GM19025 (cell line): ENCODE results near the gene COMMD10.

ENCODE experiments used
- ATAC-seq: cut with Tn5 transposase; IDR thresholded peaks from one replicate; pipeline ENCODE4 v1.9.1; 2021; ENCODE audit warnings: mild to moderate bottlenecking, low read depth, moderate library complexity; ENCODE audit not compliant: unreplicated experiment

Gene COMMD10

GRCh38 chr5:116178925-116179324 is 94.1 kb downstream of the COMMD10 start:
- ATAC-seq, result no peak

- ATAC-seq, result no peak
Observed at GRCh38 chr5:116209166-116209565, 124.3 kb downstream of the COMMD10 start.

- no peak for ATAC-seq
Observed at GRCh38 chr5:116212225-116212624, 127.4 kb downstream of the COMMD10 start.

- ATAC-seq, result no peak
Observed at GRCh38 chr5:116216246-116216645, 131.4 kb downstream of the COMMD10 start.

DNA sequence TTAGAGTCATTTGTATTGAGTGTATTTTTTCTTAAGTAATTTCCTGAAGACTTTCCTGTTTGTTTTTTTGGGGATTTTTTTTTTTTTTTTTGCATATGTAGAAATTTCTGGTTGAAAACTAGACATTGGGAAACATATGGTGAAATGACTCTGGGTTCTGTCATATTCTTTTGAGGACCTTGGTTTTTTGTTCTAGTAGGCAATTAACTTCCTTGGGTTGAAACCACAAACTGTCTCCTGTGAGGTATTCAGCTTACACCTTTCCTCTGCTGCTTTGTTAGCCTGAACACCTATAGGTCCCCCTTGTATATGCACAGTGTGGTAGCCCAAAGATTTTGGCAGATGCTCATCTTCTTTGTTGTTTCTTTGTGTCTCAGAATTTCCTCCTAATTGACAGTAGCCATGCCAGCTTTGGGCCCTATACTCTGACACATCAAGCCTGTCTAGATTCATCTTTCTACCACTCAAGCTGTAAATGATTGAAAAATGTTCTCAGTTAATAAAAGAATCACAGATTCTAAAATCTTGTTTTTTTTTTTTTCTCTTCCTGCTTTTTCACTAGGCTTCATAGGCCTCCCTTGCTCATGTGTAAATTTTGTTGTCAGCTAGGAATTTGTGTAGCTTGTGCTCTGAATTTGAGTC is 140.6 kb downstream of the COMMD10 start:
- no peak for ATAC-seq

- ATAC-seq, result no peak
Observed at GRCh38 chr5:116229131-116229689, 144.4 kb downstream of the COMMD10 start.

GRCh38 chr5:116231288-116231687 is 146.5 kb downstream of the COMMD10 start:
- no peak for ATAC-seq

- no peak for ATAC-seq
Observed at GRCh38 chr5:116234681-116235080, 149.9 kb downstream of the COMMD10 start.

DNA sequence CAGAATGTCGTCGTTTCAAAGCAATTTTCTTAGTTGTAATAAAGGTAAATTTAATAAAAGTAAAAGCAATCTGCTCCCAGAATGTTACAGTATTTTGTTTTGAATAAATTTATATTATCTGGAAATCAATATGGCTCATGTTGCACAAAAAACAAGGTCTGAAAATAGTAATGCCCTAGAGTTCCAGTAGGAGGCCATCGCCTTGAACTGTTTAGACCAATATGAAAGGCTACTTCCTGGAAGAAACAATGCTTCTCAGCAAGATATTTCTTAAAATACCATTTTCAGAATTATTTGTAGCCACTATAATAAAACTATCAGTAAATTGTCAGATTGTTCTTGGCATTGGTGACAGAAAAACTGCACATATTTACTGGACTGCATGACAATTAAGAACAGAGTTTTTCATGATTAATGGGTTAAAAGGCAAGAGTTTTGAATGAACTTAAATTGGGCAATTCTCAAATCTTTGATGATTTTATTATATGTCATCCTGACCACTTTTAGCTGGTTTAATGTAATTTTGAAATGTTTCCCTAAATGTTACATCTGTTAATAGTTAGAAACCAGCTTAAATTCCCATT is 153.2 kb downstream of the COMMD10 start:
- no peak for ATAC-seq

- no peak for ATAC-seq
Observed at GRCh38 chr5:116242343-116242742, 157.5 kb downstream of the COMMD10 start.

DNA sequence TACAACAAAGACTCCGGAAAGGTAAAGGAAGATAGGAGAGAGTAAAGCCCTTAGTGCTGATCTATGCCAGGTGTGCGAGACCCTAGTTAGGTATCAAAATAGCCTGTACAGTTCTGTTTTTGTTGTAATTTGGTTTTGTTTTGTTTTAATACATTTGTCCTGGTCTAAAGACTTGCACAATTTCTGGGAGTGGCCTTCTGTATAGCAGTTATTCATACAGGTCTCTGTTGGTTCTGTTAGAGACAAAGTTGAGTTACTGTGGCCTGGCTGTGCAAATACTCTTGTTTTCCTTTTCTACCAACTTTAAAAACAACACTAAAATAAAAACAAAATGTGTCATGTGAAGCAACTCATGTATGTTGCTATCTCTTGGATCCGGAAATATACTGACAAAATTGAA is 163.6 kb downstream of the COMMD10 start:
- no peak for ATAC-seq

DNA sequence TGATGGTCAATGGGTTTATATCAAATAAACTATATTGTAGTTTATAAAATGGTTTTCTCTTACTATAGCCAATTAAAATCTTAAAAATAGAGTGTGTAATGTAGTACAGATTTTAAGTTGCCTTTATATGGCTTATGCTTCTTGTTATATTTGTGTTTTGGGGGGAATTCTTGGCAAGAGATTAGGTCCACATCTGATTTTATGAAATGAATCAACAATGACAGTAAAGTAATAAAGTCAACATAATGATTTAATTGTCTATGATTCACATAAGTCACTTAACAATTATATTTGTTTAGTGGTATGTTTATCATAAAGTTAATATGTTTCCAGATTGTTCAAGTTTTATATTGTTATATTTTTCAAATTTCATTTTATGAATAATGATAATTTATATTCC is 164.8 kb downstream of the COMMD10 start:
- no peak for ATAC-seq

DNA sequence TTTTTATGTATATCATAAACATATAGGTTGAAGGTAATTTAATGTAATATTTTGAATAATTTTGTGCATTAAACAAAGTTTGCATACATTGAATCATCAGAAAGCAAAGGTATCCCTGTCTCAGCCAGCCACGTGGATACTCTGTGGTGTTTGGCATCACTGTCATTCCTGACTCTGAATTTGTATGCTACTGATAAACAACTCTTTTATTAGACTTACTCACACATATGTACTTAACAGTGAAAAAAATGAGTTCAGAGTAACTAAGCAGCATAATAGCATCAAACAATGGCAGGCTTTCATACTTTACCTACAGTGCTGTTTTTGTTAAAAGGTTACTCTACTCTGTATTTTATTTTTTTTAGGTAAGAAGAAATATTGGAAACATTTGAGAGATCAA is 171.9 kb downstream of the COMMD10 start:
- no peak for ATAC-seq

GRCh38 chr5:116265471-116265870 is 180.6 kb downstream of the COMMD10 start:
- ATAC-seq, result no peak

DNA sequence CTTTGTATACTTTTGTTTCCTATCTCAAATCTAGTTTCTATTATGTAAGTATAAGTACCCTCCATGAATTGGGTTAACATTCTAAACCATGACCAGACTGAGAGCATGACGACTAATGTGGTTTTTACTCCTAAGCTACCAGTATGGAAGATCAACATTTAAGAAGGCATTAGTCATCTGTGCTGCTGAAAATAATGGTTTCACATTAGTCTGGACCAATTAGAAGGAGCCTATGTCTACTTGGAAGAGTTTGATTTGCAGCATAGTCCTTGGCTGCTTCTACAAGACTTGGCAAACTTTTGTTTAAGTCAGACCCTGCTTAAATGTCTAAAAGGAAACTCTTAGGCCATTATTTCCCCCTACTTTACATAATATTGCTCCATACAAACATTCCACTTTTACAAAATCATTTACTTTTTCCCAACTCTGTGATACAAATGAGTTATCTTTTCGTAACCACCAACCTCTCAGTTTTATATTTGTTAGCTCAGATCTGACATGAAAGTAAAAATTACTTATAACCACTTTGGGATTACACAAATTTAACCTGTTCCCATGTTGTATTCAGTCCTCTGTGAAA is 186.7 kb downstream of the COMMD10 start:
- ATAC-seq, result no peak

DNA sequence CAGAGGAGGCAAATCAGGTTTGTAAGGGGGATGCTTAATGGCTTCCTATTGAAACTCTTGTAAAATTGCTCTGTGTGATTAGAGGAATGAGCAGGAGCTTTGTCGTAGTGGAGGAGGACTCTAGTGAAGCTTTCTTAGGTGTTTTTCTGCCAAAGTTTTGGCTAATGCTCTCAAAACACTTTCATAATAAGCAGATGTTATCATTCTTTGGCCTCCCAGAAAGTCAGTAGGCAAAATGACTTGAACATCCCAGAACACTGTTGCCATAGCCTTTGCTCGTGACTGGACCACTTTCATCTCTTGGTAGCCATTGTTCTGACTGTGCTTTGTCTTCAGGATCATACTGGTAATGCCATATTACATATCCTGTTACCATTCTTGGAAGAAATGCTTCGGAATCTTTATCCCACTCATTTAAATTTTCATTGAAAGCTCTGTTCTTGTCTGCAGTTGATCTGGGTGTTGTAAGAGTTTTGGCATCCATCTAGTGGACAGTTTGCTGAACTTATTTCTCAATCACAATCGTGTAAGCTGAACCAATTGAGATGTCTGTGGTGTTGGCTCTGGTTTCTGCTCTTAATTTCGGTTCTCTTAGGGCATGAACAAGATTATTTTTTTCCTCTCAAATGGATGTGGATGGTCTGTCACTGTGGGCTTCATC is 187.6 kb downstream of the COMMD10 start:
- ATAC-seq, result no peak

DNA sequence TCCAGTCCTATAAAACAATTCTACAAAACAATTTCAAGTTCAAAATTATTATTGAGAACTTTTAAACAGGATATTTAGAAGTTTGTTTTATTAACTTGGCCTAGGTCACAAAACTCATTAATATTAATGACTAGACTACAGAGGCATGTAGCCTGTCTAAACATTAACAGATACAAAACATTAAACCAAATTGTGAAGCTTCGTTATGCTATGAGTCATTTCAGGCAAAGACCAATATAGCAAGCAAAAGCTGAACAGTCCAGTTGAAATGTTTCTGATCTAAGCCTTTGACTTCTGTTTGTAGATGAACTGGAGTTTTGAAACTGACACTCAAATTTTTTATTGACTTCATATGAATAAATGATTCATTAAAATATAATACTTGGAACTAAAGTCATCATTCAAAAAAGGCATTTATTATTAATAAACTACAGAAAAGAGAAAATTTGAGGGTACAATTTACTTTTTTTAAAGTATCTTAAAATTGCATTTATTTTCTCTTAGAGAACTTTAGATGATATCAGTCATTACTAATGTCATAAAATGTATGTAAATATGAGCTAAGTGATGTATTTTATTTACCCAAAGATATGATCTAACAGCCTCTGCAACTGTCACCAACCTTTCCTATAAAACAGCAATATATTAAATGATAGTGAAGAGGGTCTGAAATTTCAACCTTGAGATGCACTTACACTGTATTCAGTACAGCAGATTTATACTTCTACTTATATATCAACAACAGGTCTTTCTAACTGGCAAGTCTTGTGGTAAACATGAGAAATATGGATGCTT is 188.8 kb downstream of the COMMD10 start:
- ATAC-seq, result peak; percentile 96

DNA sequence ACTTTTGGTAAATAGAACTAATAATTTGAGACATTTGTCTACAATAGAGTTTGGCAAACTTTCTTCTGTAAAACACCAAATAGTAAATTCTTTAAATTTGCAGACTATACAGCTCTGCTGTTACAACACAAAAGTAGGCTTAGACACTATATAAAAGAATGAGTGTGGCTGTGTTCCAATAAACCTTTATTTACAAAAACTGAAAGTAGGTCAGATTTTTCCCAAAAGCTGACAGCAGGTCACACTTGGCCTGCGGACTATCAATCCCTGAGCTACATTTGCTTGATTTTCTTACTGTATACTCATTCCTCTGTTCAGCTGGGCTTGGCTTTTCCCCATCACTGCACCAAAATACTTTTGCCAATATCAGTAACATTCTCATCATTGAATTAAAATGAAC is 189.4 kb downstream of the COMMD10 start:
- no peak for ATAC-seq

GRCh38 chr5:116275282-116275681 is 190.5 kb downstream of the COMMD10 start:
- ATAC-seq, result no peak

DNA sequence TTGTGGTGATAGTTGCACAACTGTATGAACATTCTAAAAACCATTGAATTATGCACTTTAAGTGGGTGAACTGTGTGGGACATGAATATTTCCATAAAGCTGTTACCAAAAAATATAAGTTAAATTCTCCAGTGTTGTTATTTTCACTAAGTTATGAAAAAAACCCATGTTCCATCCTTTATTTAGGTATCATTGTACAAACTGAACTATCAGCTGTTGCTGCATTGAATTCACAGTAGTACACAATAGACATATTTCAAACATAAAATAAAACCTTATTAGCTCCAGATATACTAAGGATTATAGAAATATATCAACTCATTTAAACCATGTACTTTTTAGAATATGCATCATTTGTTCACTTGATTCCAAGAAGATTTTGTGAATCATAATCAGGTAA is 192.1 kb downstream of the COMMD10 start:
- ATAC-seq, result no peak
